H1 (cell line): ENCODE data around the gene CACNB4. TPM values are rescaled to one million over a fixed set of nuclear protein-coding genes. Genes with fewer than 3 reads are reported as not detected.

Source experiments
- HDAC2 ChIP-seq, 2 experiments: fragments of 300-600 bp in 1 of 2; sonication (generic) in 1 of 2; IDR thresholded peaks; 2 replicates each; pipeline ENCODE4 v1.6.1; 2011 to 2012; ENCODE audit warnings: low read depth in 2 of 2, low read length in 2 of 2, mild to moderate bottlenecking in 2 of 2, moderate library complexity in 2 of 2, borderline replicate concordance in 1 of 2, inconsistent platforms in 1 of 2
- MAFK ChIP-seq: IDR thresholded peaks from 2 replicates; pipeline ENCODE4 v1.6.1; 2012; ENCODE audit warnings: low read depth, mild to moderate bottlenecking, improper control_type of control experiment, low read length
- RBBP5 ChIP-seq: IDR thresholded peaks from 2 replicates; pipeline ENCODE4 v1.7.1; 2012; ENCODE audit warnings: low read depth, mild to moderate bottlenecking, inconsistent platforms, low read length, moderate library complexity, borderline replicate concordance
- RFX5 ChIP-seq: IDR thresholded peaks from 2 replicates; pipeline ENCODE4 v1.6.1; 2011; ENCODE audit warnings: low read depth, low read length, improper control_type of control experiment, borderline replicate concordance
- RXRA ChIP-seq: IDR thresholded peaks from 2 replicates; pipeline ENCODE4 v1.6.1; 2011; ENCODE audit warnings: low read depth, mild to moderate bottlenecking, low read length, moderate library complexity; ENCODE audit not compliant: insufficient read depth
- SP1 ChIP-seq: IDR thresholded peaks from 2 replicates; pipeline ENCODE4 v1.6.1; 2011; ENCODE audit warnings: low read depth, low read length
- SP2 ChIP-seq: IDR thresholded peaks from 2 replicates; pipeline ENCODE4 v1.6.1; 2012; ENCODE audit warnings: mild to moderate bottlenecking, low read length, inconsistent platforms
- SP4 ChIP-seq: IDR thresholded peaks from 2 replicates; pipeline ENCODE4 v1.6.1; 2012; ENCODE audit warnings: low read length, inconsistent platforms
- SRF ChIP-seq: IDR thresholded peaks from 2 replicates; pipeline ENCODE4 v1.6.1; 2011; ENCODE audit warnings: mild to moderate bottlenecking, low read depth, low read length, moderate library complexity
- TEAD4 ChIP-seq: IDR thresholded peaks from 2 replicates; pipeline ENCODE4 v1.6.1; 2012; ENCODE audit warnings: low read depth, low read length, inconsistent platforms, mixed read lengths
- polyA plus RNA-seq, 7 experiments: library from polyadenylated mRNA; depleted of rRNA in 3 of 7; stranded (reverse) in 5 of 7; unstranded in 2 of 7; fragments of >200 nt in 5 of 7; fragments of 200-250 nt in 2 of 7; gene quantifications; 1 replicate in 5 of 7; 2 replicates in 1 of 7; 4 replicates in 1 of 7; pipeline versions ENCODE4 v1.2.1 to v1.2.3, GENCODE V29; 2011 to 2013; ENCODE audit warnings: missing spikeins in 2 of 7, mixed read lengths in 2 of 7
- total RNA-seq: library from RNA; stranded (reverse); fragmentation: NEBNext Ultra II Directional; extraction: Animal tissue kit (Norgen Biotek cat#: 25700); gene quantifications from 2 replicates; pipeline ENCODE4 v1.2.1, GENCODE V29; 2021

CACNB4 gene
- total and polyA plus RNA-seq, 2 of the 8 experiments (the other 6 are each of a cell fraction or from before 2014, with no cell fraction given), result 2.0 to 4.0 TPM

DNA sequence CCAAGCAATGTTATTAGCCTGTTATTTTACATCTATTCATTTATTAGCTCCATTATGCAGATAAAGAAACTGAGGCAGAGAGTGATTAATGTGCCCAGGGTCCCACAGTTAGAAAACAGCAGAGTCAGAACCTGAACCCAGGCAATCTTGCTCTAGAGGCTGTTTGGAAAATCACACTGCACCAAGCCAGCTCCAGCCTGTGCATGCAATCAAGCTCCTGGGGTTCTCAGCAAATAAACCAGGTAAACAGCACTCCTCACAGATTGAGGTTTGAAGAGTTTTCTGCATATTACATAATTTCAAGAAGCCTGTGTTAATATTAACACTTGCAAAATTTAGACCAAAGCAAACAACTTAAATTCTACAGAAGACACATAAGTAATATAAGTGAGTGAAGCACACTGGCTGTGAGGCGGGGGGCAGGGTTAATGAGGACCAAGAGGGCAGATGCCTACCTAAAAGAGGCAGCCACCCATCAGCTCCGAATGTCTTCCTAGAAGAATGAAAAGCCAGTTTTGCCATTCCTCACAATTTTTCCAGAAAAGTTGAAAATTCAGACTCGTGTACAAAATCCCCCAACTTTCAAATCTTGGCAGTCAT, 35.4 kb downstream of the CACNB4 start (continued):
- TF ChIP-seq RXRA, result no peak
- TF ChIP-seq SRF, result no peak
- TF ChIP-seq TEAD4, result no peak
- no peak for TF ChIP-seq RFX5
- TF ChIP-seq RBBP5, result no peak
- TF ChIP-seq SP4, result no peak
- no peak for TF ChIP-seq SP1
- TF ChIP-seq MAFK, result no peak
- TF ChIP-seq SP2, result no peak
- TF ChIP-seq HDAC2 (IDR thresholded peaks at IDR 0.05; ENCODE audit: borderline replicate concordance in 1 of 2, low read depth in 2 of 2, low read length in 2 of 2), result no peak
- TF ChIP-seq, all 59 proteins: peak for 0
